Neural progenitor cell (in vitro differentiated cells): ENCODE measurements around the gene KANK4. TPM values are rescaled to one million over a fixed set of nuclear protein-coding genes. Genes with fewer than 3 reads are reported as not detected.

Source experiments
- DNase-seq: peaks from one replicate; pipeline ENCODE4 v3.0.0-alpha.2; 2016; ENCODE audit warnings: low spot score
- H2AFZ ChIP-seq: fragments of 200-600 bp; sonication (generic); replicated peaks from 2 replicates; pipeline ENCODE4 v1.6.1; 2016; ENCODE audit warnings: antibody characterized with exemption
- H3F3A ChIP-seq: fragments of 200-600 bp; sonication (generic); 2 replicates; pipeline ENCODE4 v1.6.1; 2016; ENCODE audit warnings: antibody characterized with exemption, low read depth
- H3K27ac ChIP-seq: fragments of 200-600 bp; sonication (generic); 2 replicates; pipeline ENCODE4 v1.5.1; 2016; ENCODE audit warnings: mild to moderate bottlenecking
- H3K27me3 ChIP-seq: fragments of 200-600 bp; sonication (generic); 2 replicates; pipeline ENCODE4 v1.6.1; 2016; ENCODE audit warnings: mild to moderate bottlenecking, moderate library complexity
- H3K36me3 ChIP-seq: fragments of 200-600 bp; sonication (generic); 2 replicates; pipeline ENCODE4 v1.5.1; 2016
- H3K4me1 ChIP-seq: fragments of 200-600 bp; sonication (generic); 2 replicates; pipeline ENCODE4 v1.6.1; 2016; ENCODE audit warnings: mixed run types
- H3K4me2 ChIP-seq: fragments of 200-600 bp; sonication (generic); 2 replicates; pipeline ENCODE4 v1.6.1; 2016
- H3K4me3 ChIP-seq: fragments of 200-600 bp; sonication (generic); 2 replicates; pipeline ENCODE4 v1.5.1; 2016
- H3K79me2 ChIP-seq: fragments of 200-600 bp; sonication (generic); 2 replicates; pipeline ENCODE4 v1.6.1; 2016; ENCODE audit warnings: low read depth
- H3K9ac ChIP-seq: fragments of 200-600 bp; sonication (generic); 2 replicates; pipeline ENCODE4 v1.6.1; 2016
- H3K9me3 ChIP-seq: fragments of 200-600 bp; sonication (generic); 2 replicates; pipeline ENCODE4 v1.5.1; 2016; ENCODE audit warnings: low read depth
- H4K20me1 ChIP-seq: fragments of 200-600 bp; sonication (generic); 2 replicates; pipeline ENCODE4 v1.6.1; 2016; ENCODE audit warnings: low read depth
- H3K27ac Mint-ChIP-seq: 3 replicates; pipeline ENCODE4 v1.8.0; 2021; ENCODE audit warnings: mixed read lengths
- H3K27me3 Mint-ChIP-seq: 2 replicates; pipeline ENCODE4 v1.8.0; 2022; ENCODE audit warnings: low read depth, mild to moderate bottlenecking, inconsistent platforms, moderate library complexity, mixed read lengths; ENCODE audit not compliant: insufficient read depth
- H3K36me3 Mint-ChIP-seq: 3 replicates; pipeline ENCODE4 v1.8.0; 2021; ENCODE audit warnings: mixed read lengths
- H3K4me1 Mint-ChIP-seq: 3 replicates; pipeline ENCODE4 v1.8.0; 2021; ENCODE audit warnings: mixed read lengths
- H3K4me3 Mint-ChIP-seq: 3 replicates; pipeline ENCODE4 v1.8.0; 2021; ENCODE audit warnings: mild to moderate bottlenecking, moderate library complexity, mixed read lengths
- H3K9me3 Mint-ChIP-seq: 3 replicates; pipeline ENCODE4 v1.8.0; 2020; ENCODE audit warnings: mixed read lengths
- EZH2 ChIP-seq: fragments of 200-600 bp; sonication (generic); IDR thresholded peaks from 2 replicates; pipeline ENCODE4 v1.6.1; 2017; ENCODE audit warnings: antibody characterized with exemption, mild to moderate bottlenecking, moderate library complexity
- EZH2phosphoT487 ChIP-seq: fragments of 200-600 bp; sonication (generic); IDR thresholded peaks from 2 replicates; pipeline ENCODE4 v1.6.1; 2017; ENCODE audit warnings: antibody characterized with exemption
- total RNA-seq: library from RNA; depleted of rRNA; stranded (reverse); fragments of >200 nt; gene quantifications from 2 replicates; pipeline ENCODE4 v1.2.3, GENCODE V29; 2015; ENCODE audit warnings: low replicate concordance
- TF ChIP-seq, protein P1 (sequence below): fragments of 200-600 bp; sonication (generic); IDR thresholded peaks from 2 replicates; pipeline ENCODE4 v1.5.1; 2017; ENCODE audit warnings: antibody characterized with exemption, mild to moderate bottlenecking

Gene KANK4
- total RNA-seq, 1 donor from 2014 or later = not detected

DNA sequence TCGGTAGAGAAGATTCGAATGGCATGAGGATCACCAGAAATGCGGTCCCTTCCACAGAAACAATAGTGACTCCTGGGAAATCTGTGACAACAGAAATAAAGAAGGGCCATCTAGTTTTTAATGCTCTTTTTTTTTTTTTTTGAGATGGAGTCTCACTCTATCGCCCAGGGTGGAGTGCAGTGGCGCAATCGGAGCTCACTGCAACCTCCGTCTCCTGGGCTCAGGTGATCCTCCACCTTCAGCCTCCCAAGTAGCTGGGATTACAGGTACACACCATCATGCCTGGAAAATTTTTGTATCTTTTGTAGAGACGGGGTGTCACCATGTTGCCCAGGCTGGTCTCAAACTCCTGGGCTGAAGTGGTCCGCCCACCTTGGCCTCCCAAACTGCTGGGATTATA lies 80.7 kb downstream of the KANK4 start:
- Mint-ChIP-seq H3K9me3 (peaks cover under 1% of the 10 kb centered on the region), H3K4me3 (no peak overlapping the region), H3K27me3 (peaks cover 9% of the 10 kb centered on the region), H3K27ac (no peak overlapping the region), H3K36me3 (peaks cover under 1% of the 10 kb centered on the region), H3K4me1 (peaks cover 32% of the 10 kb centered on the region)
- H3K9me3 ChIP-seq = no peaks in the 10 kb centered on the region
- H4K20me1 ChIP-seq = no peaks in the 10 kb centered on the region
- H3K36me3 ChIP-seq = no peaks in the 10 kb centered on the region
- no peak overlapping the region for H3K27ac ChIP-seq
- no peaks in the 10 kb centered on the region for H3F3A ChIP-seq
- H3K4me3 ChIP-seq = no peak overlapping the region
- H3K4me2 ChIP-seq = no peak overlapping the region
- DNase-seq = no peak
- no peaks in the 10 kb centered on the region for H3K79me2 ChIP-seq
- H3K4me1 ChIP-seq = peaks cover 8% of the 10 kb centered on the region
- H3K27me3 ChIP-seq = no peaks in the 10 kb centered on the region
- TF ChIP-seq EZH2 (no peak), EZH2phosphoT487 (no peak)
- TF ChIP-seq, protein P1, sequence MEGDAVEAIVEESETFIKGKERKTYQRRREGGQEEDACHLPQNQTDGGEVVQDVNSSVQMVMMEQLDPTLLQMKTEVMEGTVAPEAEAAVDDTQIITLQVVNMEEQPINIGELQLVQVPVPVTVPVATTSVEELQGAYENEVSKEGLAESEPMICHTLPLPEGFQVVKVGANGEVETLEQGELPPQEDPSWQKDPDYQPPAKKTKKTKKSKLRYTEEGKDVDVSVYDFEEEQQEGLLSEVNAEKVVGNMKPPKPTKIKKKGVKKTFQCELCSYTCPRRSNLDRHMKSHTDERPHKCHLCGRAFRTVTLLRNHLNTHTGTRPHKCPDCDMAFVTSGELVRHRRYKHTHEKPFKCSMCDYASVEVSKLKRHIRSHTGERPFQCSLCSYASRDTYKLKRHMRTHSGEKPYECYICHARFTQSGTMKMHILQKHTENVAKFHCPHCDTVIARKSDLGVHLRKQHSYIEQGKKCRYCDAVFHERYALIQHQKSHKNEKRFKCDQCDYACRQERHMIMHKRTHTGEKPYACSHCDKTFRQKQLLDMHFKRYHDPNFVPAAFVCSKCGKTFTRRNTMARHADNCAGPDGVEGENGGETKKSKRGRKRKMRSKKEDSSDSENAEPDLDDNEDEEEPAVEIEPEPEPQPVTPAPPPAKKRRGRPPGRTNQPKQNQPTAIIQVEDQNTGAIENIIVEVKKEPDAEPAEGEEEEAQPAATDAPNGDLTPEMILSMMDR = no peak
- no peak overlapping the region for H2AFZ ChIP-seq
- no peak overlapping the region for H3K9ac ChIP-seq

- H3K4me3 ChIP-seq = no peak overlapping the region
- no peak overlapping the region for H3K27ac ChIP-seq
- H3K4me3 Mint-ChIP-seq = no peak overlapping the region
- H3K36me3 Mint-ChIP-seq = no peaks in the 10 kb centered on the region
- H4K20me1 ChIP-seq = no peaks in the 10 kb centered on the region
- no peaks in the 10 kb centered on the region for H3K9me3 Mint-ChIP-seq
- H3K27ac Mint-ChIP-seq = peak overlapping the region; percentile 81
- H3K27me3 ChIP-seq = no peaks in the 10 kb centered on the region
- H3K4me1 Mint-ChIP-seq = peaks cover 35% of the 10 kb centered on the region
- peaks cover 7% of the 10 kb centered on the region for H3K27me3 Mint-ChIP-seq
- no peaks in the 10 kb centered on the region for H3K36me3 ChIP-seq
- peak; percentile 10 for DNase-seq
- no peaks in the 10 kb centered on the region for H3F3A ChIP-seq
- TF ChIP-seq EZH2phosphoT487 (no peak), EZH2 (no peak)
- TF ChIP-seq, protein P1 = no peak
- no peak overlapping the region for H2AFZ ChIP-seq
- H3K9ac ChIP-seq = no peak overlapping the region
- H3K4me2 ChIP-seq = no peak overlapping the region
- H3K9me3 ChIP-seq = no peaks in the 10 kb centered on the region
- H3K79me2 ChIP-seq = no peaks in the 10 kb centered on the region
- peaks cover 8% of the 10 kb centered on the region for H3K4me1 ChIP-seq
Observed at GRCh38 chr1:62237950-62238374, 81.3 kb downstream of the KANK4 start.

GRCh38 chr1:62237361-62237760 lies 81.9 kb downstream of the KANK4 start:
- H2AFZ ChIP-seq = no peak overlapping the region
- no peaks in the 10 kb centered on the region for H3K9me3 ChIP-seq
- no peak overlapping the region for H3K27ac ChIP-seq
- no peaks in the 10 kb centered on the region for H3F3A ChIP-seq
- H3K9ac ChIP-seq = no peak overlapping the region
- Mint-ChIP-seq H3K9me3 (no peaks in the 10 kb centered on the region), H3K27ac (no peak overlapping the region), H3K4me1 (peaks cover 38% of the 10 kb centered on the region), H3K27me3 (peaks cover 9% of the 10 kb centered on the region), H3K4me3 (no peak overlapping the region), H3K36me3 (no peaks in the 10 kb centered on the region)
- no peaks in the 10 kb centered on the region for H3K36me3 ChIP-seq
- no peaks in the 10 kb centered on the region for H3K27me3 ChIP-seq
- no peaks in the 10 kb centered on the region for H3K79me2 ChIP-seq
- no peaks in the 10 kb centered on the region for H4K20me1 ChIP-seq
- no peak overlapping the region for H3K4me3 ChIP-seq
- no peak for DNase-seq
- TF ChIP-seq, protein P1 = no peak
- TF ChIP-seq EZH2 = no peak
- TF ChIP-seq EZH2phosphoT487 = no peak
- peaks cover 8% of the 10 kb centered on the region for H3K4me1 ChIP-seq
- H3K4me2 ChIP-seq = no peak overlapping the region
